ENCODE results near the gene FHIT. TPM values are rescaled to one million over a fixed set of nuclear protein-coding genes. Genes with fewer than 3 reads are reported as not detected.

The FHIT gene
- total RNA-seq, 1 experiment from 2014 or later = 9.8 TPM

GRCh38 chr3:60095516-60095915 lies 1155.7 kb downstream of the FHIT start:
- CTCF ChIA-PET = no interaction called here
- no peak overlapping the region for H3K4me2 ChIP-seq
- BruUV-seq (replicated peaks) = no TSS peak
- H3K4me1 ChIP-seq (replicated peaks; ENCODE audit: insufficient read depth) = no peaks in the 10 kb centered on the region
- no peak for DNase-seq
- no peaks in the 10 kb centered on the region for H3F3A ChIP-seq (ENCODE audit: insufficient read depth, low read depth)
- H2AFZ ChIP-seq = no peak overlapping the region
- POLR2A ChIA-PET (ENCODE audit: unreplicated experiment) = no interaction called here
- H3K36me3 ChIP-seq (ENCODE audit: low read depth) = no peaks in the 10 kb centered on the region
- H3K27ac ChIP-seq = no peak overlapping the region
- no peaks in the 10 kb centered on the region for H3K9me2 ChIP-seq (ENCODE audit: insufficient read depth)
- H3K4me3 ChIP-seq = no peak overlapping the region
- intact Hi-C loops (cut with micrococcal nuclease; ENCODE audit: unreplicated experiment) = no loop called here
- H3K27me3 ChIP-seq (ENCODE audit: insufficient read depth, low read depth) = no peaks in the 10 kb centered on the region
- no peaks in the 10 kb centered on the region for H4K20me1 ChIP-seq (ENCODE audit: insufficient read depth)
- TF ChIP-seq CTCF (conservative IDR thresholded peaks at IDR 0.05) = no peak
- no peak for TF ChIP-seq EZH2 (IDR thresholded peaks at IDR 0.05; ENCODE audit: low read depth)
- H3K9me3 ChIP-seq (ENCODE audit: insufficient read depth, low read depth) = no peaks in the 10 kb centered on the region
- no peaks in the 10 kb centered on the region for H3K79me2 ChIP-seq (ENCODE audit: low read depth)

- Histone ChIP-seq H3F3A (ENCODE audit: insufficient read depth, low read depth) (no peaks in the 10 kb centered on the region), H3K79me2 (ENCODE audit: low read depth) (no peaks in the 10 kb centered on the region), H3K27ac (no peak overlapping the region), H3K36me3 (ENCODE audit: low read depth) (no peaks in the 10 kb centered on the region), H3K4me1 (replicated peaks; ENCODE audit: insufficient read depth) (no peaks in the 10 kb centered on the region), H3K9me2 (ENCODE audit: insufficient read depth) (no peaks in the 10 kb centered on the region), H2AFZ (no peak overlapping the region), H3K27me3 (ENCODE audit: insufficient read depth, low read depth) (no peaks in the 10 kb centered on the region), H3K4me3 (no peak overlapping the region), H4K20me1 (ENCODE audit: insufficient read depth) (no peaks in the 10 kb centered on the region), H3K4me2 (no peak overlapping the region), H3K9me3 (ENCODE audit: insufficient read depth, low read depth) (no peaks in the 10 kb centered on the region)
- DNase-seq = no peak
- ChIA-PET CTCF (no interaction called here), POLR2A (ENCODE audit: unreplicated experiment) (no interaction called here)
- no peak for TF ChIP-seq EZH2 (IDR thresholded peaks at IDR 0.05; ENCODE audit: low read depth)
- TF ChIP-seq CTCF (conservative IDR thresholded peaks at IDR 0.05) = no peak
- no TSS peak for BruUV-seq (replicated peaks)
- intact Hi-C loops (cut with micrococcal nuclease; ENCODE audit: unreplicated experiment) = no loop called here
These were observed 1156.8 kb downstream of the FHIT start for GRCh38 chr3:60094392-60094947.

- TF ChIP-seq EZH2 (IDR thresholded peaks at IDR 0.05; ENCODE audit: low read depth) (no peak), CTCF (conservative IDR thresholded peaks at IDR 0.05) (no peak)
- no peaks in the 10 kb centered on the region for H3F3A ChIP-seq (ENCODE audit: insufficient read depth, low read depth)
- intact Hi-C loops (cut with micrococcal nuclease; ENCODE audit: unreplicated experiment) = no loop called here
- CTCF ChIA-PET = no interaction called here
- no peaks in the 10 kb centered on the region for H3K9me2 ChIP-seq (ENCODE audit: insufficient read depth)
- no peaks in the 10 kb centered on the region for H3K4me1 ChIP-seq (replicated peaks; ENCODE audit: insufficient read depth)
- no peaks in the 10 kb centered on the region for H4K20me1 ChIP-seq (ENCODE audit: insufficient read depth)
- H3K27ac ChIP-seq = no peak overlapping the region
- no peak overlapping the region for H3K4me2 ChIP-seq
- H3K4me3 ChIP-seq = no peak overlapping the region
- POLR2A ChIA-PET (ENCODE audit: unreplicated experiment) = no interaction called here
- no peak for DNase-seq
- no peaks in the 10 kb centered on the region for H3K27me3 ChIP-seq (ENCODE audit: insufficient read depth, low read depth)
- no peaks in the 10 kb centered on the region for H3K36me3 ChIP-seq (ENCODE audit: low read depth)
- no peaks in the 10 kb centered on the region for H3K79me2 ChIP-seq (ENCODE audit: low read depth)
- BruUV-seq (replicated peaks) = no TSS peak
- no peak overlapping the region for H2AFZ ChIP-seq
- H3K9me3 ChIP-seq (ENCODE audit: insufficient read depth, low read depth) = no peaks in the 10 kb centered on the region
These were observed 1160.7 kb downstream of the FHIT start for GRCh38 chr3:60090548-60090947.

Measured in PC-9 (cell line).